HepG2 (cell line): ENCODE measurements around the gene C16orf78. TPM values are rescaled to one million over a fixed set of nuclear protein-coding genes. Genes with fewer than 3 reads are reported as not detected.

Experiments
- ATAC-seq: fragments of 200-7000 bp; cut with Tn5 transposase; 3 replicates; pipeline ENCODE4 v1.9.1; 2020; ENCODE audit warnings: mild to moderate bottlenecking, moderate library complexity
- BruUV-seq: library from RNA; stranded (reverse); fragments of 400-500 nt; replicated peaks from 2 replicates; lab custom pipeline; 2021; lab: Mats Ljungman, UMichigan
- CTCF ChIA-PET: fragments of 300-600 bp; formaldehyde crosslinking; extraction: SDS; loops from one replicate; lab custom pipeline; 2021; ENCODE audit warnings: low total read pairs, inconsistent platforms, low intra/inter-chr PET ratio; lab: Yijun Ruan, JAX
- POLR2A ChIA-PET: fragments of 350-600 bp; sonication (Branson Sonifier 250); formaldehyde crosslinking; loops from one replicate; lab custom pipeline; 2020; ENCODE audit warnings: antibody characterized with exemption, inconsistent platforms; lab: Yijun Ruan, JAX
- DNase-seq: peaks from one replicate; pipeline ENCODE4 v3.0.0-alpha.2; 2015; ENCODE audit warnings: low spot score
- FAIRE-seq: peaks from 3 replicates; lab custom pipeline; 2011; peaks lifted over from hg19 to GRCh38; lab: Jason Lieb, UNC
- H2AFZ ChIP-seq: one replicate; pipeline ENCODE4 v1.6.1; 2011; ENCODE audit warnings: low read length, inconsistent platforms
- H3K27ac ChIP-seq: fragments of 300-600 bp; 3 replicates; pipeline ENCODE4 v1.8.0; 2011; ENCODE audit warnings: mixed run types, mild to moderate bottlenecking, mixed read lengths, low read length, inconsistent platforms; ENCODE audit not compliant: insufficient read depth; ENCODE audit errors: extremely low read length
- H3K27me3 ChIP-seq, 2 experiments: fragments of 200-600 bp in 1 of 2; 2 replicates in 1 of 2; 3 replicates in 1 of 2; pipeline versions ENCODE4 v1.6.0 to v1.8.0; 2011; ENCODE audit warnings: low read length in 2 of 2, mild to moderate bottlenecking in 2 of 2, moderate library complexity in 2 of 2, inconsistent platforms in 1 of 2; ENCODE audit not compliant: insufficient read depth in 2 of 2, control insufficient read depth in 1 of 2
- H3K36me3 ChIP-seq, 2 experiments: fragments of 200-600 bp in 1 of 2; replicated peaks in 1 of 2; 2 replicates in 1 of 2; 3 replicates in 1 of 2; pipeline versions ENCODE4 v1.5.1 to v1.8.0; 2011; ENCODE audit warnings: low read length in 2 of 2, inconsistent platforms in 1 of 2; ENCODE audit not compliant: insufficient read depth in 2 of 2, control insufficient read depth in 1 of 2
- H3K4me1 ChIP-seq: 2 replicates; pipeline ENCODE4 v1.5.1; 2012; ENCODE audit warnings: low read length, inconsistent platforms; ENCODE audit not compliant: insufficient read depth
- H3K4me2 ChIP-seq: 2 replicates; pipeline ENCODE4 v1.6.0; 2011; ENCODE audit warnings: low read depth, low read length, inconsistent platforms
- H3K4me3 ChIP-seq, 3 experiments: fragments of 200-600 bp in 1 of 3; sonication (generic), shearing (Covaris generic) in 1 of 3; replicated peaks in 1 of 3; 2 replicates each; pipeline ENCODE4 v1.5.1; 2011 to 2016; ENCODE audit warnings: low read length in 3 of 3, inconsistent platforms in 2 of 3, low read depth in 2 of 3, mild to moderate bottlenecking in 2 of 3, control low read depth in 1 of 3, mixed read lengths in 1 of 3; ENCODE audit not compliant: insufficient read depth in 1 of 3
- H3K79me2 ChIP-seq: one replicate; pipeline ENCODE4 v1.6.1; 2011; ENCODE audit warnings: low read length, inconsistent platforms; ENCODE audit not compliant: insufficient read depth
- H3K9ac ChIP-seq: 2 replicates; pipeline ENCODE4 v1.6.0; 2011; ENCODE audit warnings: mild to moderate bottlenecking, low read depth, low read length, inconsistent platforms; ENCODE audit not compliant: insufficient read depth
- H3K9me3 ChIP-seq: 2 replicates; pipeline ENCODE4 v1.5.1; 2012; ENCODE audit warnings: mild to moderate bottlenecking, low read length
- H4K20me1 ChIP-seq: 2 replicates; pipeline ENCODE4 v1.6.0; 2011; ENCODE audit warnings: inconsistent platforms, mild to moderate bottlenecking, low read length, moderate library complexity; ENCODE audit not compliant: insufficient read depth
- IKZF4 ChIP-seq: sonication (generic); formaldehyde crosslinking; IDR thresholded peaks from 2 replicates; pipeline ENCODE4 v1.5.1; 2020; ENCODE audit warnings: borderline replicate concordance, mild to moderate bottlenecking, low read depth, missing genetic modification reagents; ENCODE audit errors: not compliant biosample characterization
- TBL1XR1 ChIP-seq: fragments of 150-350 bp; IDR thresholded peaks from 2 replicates; pipeline ENCODE4 v1.6.1; 2014; ENCODE audit warnings: borderline replicate concordance, low read length; ENCODE audit not compliant: partially characterized antibody
- YY1 ChIP-seq: IDR thresholded peaks from 2 replicates; pipeline ENCODE4 v1.6.1; 2011; ENCODE audit warnings: low read length, low read depth, moderate library complexity, mild to moderate bottlenecking; ENCODE audit not compliant: insufficient read depth, insufficient replicate concordance
- ZNF235 ChIP-seq: sonication (generic); formaldehyde crosslinking; IDR thresholded peaks from 2 replicates; pipeline ENCODE4 v1.8.1; 2023; ENCODE audit warnings: mild to moderate bottlenecking, missing genetic modification reagents, borderline replicate concordance
- ZNF432 ChIP-seq: sonication (generic); formaldehyde crosslinking; IDR thresholded peaks from 2 replicates; pipeline ENCODE4 v1.5.0; 2020; ENCODE audit warnings: missing genetic modification reagents, mild to moderate bottlenecking, borderline replicate concordance
- WGBS: methylation state at CpG from one replicate; pipeline ENCODE4 v1.1.6; 2017; ENCODE audit warnings: low lambda C conversion rate; 5-methylcytosine and 5-hydroxymethylcytosine counted together
- in situ Hi-C: cut with HindIII; loops from 2 replicates; pipeline ENCODE4 v1.10.0; 2017; ENCODE audit warnings: low pct_unique_long_range_greater_than_20kb; ENCODE audit not compliant: extremely low pct_ligation_motif_present
- intact Hi-C: fragments of 100-400 bp; cut with micrococcal nuclease; formaldehyde crosslinking; loops from one replicate; pipeline ENCODE4 v1.10.0; 2022; ENCODE audit not compliant: unreplicated experiment
- polyA plus RNA-seq, 8 experiments: library from polyadenylated mRNA; depleted of rRNA in 3 of 8; stranded (reverse) in 7 of 8; unstranded in 1 of 8; fragments of >200 nt; fragmentation: Illumina TruSeq in 4 of 8; extraction: Trizol in 4 of 8; gene quantifications; 2 replicates each; pipeline versions ENCODE4 v1.2.1 to v1.2.3, GENCODE V29; 2011 to 2016; ENCODE audit warnings: low read depth in 4 of 8, missing spikeins in 1 of 8, mixed read lengths in 1 of 8; ENCODE audit not compliant: insufficient read depth in 1 of 8
- total RNA-seq, 5 experiments: library from RNA; depleted of rRNA; stranded (reverse); fragments of >200 nt; fragmentation: Illumina TruSeq; extraction: Trizol; gene quantifications; 2 replicates each; pipeline ENCODE4 v1.2.3, GENCODE V29; 2016; ENCODE audit warnings: low read depth in 1 of 5
- TF ChIP-seq, protein P1 (sequence below): sonication (generic); formaldehyde crosslinking; IDR thresholded peaks from 2 replicates; pipeline ENCODE4 v1.8.1; 2023; ENCODE audit warnings: missing genetic modification reagents, inconsistent platforms, borderline replicate concordance
- TF ChIP-seq, protein P2 (sequence below): sonication (generic); formaldehyde crosslinking; IDR thresholded peaks from 2 replicates; pipeline ENCODE4 v1.5.1; 2020; ENCODE audit warnings: mild to moderate bottlenecking, moderate library complexity, missing genetic modification reagents
- TF ChIP-seq, protein P3 (sequence below): IDR thresholded peaks from 2 replicates; pipeline ENCODE4 v1.6.1; 2016

Gene C16orf78
- total and polyA plus RNA-seq, 2 of the 13 experiments (the other 11 are each of a cell fraction or from before 2014, with no cell fraction given), result not detected

DNA sequence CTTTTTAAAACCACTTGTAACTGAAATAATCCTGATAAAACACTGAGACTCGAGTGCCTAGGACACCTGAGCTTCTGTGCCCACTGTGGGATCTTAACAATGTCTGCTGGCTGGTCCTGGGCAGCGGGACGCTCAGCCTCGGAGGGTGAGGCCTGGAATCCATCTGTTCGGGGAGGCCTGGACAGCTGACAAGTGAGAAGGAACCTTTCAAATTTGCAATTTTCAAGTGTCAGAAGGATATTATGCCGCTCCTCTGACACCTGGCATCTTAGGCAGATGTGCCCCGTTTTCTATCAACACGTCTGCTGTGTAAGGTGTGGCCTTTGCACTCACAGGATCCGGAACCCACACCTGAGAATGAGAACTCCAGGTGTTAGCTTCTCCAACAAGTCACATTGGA is 33.1 kb upstream of the C16orf78 start:
- 0% methylated on average over 8 of the region's 9 CpGs for WGBS

More for the DNA sequence above, 33.1 kb upstream of the C16orf78 start:
- no TSS peak for BruUV-seq
- ChIA-PET POLR2A (no interaction called here), CTCF (no interaction called here)
- Histone ChIP-seq H3K79me2 (no peaks in the 10 kb centered on the region), H3K36me3 (no peaks in the 10 kb centered on the region), H2AFZ (no peak overlapping the region), H3K27ac (no peak overlapping the region), H3K4me1 (no peaks in the 10 kb centered on the region), H4K20me1 (no peaks in the 10 kb centered on the region), H3K9ac (no peak overlapping the region), H3K4me3 (no peak overlapping the region), H3K9me3 (no peaks in the 10 kb centered on the region), H3K4me2 (no peak overlapping the region), H3K27me3 (peaks cover 0 to 4% of the 10 kb centered on the region in 2 experiments; a peak in 2 of 5 replicates)
- DNase-seq (no peak), ATAC-seq (no peak), FAIRE-seq (no peak)
- TF ChIP-seq ZNF432 (CRISPR knock-in tag) (no peak), IKZF4 (CRISPR knock-in tag) (no peak), TBL1XR1 (no peak), YY1 (no peak), ZNF235 (no peak)
- TF ChIP-seq, protein P1, sequence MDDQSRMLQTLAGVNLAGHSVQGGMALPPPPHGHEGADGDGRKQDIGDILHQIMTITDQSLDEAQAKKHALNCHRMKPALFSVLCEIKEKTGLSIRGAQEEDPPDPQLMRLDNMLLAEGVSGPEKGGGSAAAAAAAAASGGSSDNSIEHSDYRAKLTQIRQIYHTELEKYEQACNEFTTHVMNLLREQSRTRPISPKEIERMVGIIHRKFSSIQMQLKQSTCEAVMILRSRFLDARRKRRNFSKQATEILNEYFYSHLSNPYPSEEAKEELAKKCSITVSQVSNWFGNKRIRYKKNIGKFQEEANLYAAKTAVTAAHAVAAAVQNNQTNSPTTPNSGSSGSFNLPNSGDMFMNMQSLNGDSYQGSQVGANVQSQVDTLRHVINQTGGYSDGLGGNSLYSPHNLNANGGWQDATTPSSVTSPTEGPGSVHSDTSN (CRISPR knock-in tag), result no peak
- TF ChIP-seq, protein P2, sequence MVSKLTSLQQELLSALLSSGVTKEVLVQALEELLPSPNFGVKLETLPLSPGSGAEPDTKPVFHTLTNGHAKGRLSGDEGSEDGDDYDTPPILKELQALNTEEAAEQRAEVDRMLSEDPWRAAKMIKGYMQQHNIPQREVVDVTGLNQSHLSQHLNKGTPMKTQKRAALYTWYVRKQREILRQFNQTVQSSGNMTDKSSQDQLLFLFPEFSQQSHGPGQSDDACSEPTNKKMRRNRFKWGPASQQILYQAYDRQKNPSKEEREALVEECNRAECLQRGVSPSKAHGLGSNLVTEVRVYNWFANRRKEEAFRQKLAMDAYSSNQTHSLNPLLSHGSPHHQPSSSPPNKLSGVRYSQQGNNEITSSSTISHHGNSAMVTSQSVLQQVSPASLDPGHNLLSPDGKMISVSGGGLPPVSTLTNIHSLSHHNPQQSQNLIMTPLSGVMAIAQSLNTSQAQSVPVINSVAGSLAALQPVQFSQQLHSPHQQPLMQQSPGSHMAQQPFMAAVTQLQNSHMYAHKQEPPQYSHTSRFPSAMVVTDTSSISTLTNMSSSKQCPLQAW (CRISPR knock-in tag), result no peak
- TF ChIP-seq, protein P3, sequence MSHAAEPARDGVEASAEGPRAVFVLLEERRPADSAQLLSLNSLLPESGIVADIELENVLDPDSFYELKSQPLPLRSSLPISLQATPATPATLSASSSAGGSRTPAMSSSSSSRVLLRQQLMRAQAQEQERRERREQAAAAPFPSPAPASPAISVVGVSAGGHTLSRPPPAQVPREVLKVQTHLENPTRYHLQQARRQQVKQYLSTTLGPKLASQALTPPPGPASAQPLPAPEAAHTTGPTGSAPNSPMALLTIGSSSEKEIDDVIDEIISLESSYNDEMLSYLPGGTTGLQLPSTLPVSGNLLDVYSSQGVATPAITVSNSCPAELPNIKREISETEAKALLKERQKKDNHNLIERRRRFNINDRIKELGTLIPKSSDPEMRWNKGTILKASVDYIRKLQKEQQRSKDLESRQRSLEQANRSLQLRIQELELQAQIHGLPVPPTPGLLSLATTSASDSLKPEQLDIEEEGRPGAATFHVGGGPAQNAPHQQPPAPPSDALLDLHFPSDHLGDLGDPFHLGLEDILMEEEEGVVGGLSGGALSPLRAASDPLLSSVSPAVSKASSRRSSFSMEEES, result no peak
- in situ Hi-C loops (loop anchor here (10.0 kb wide), 1 partner anchor 276 kb away; no protein-coding TSS in a partner anchor), intact Hi-C loops (no loop called here)
